ENCODE results near the gene BANF2. TPM values are rescaled to one million over a fixed set of nuclear protein-coding genes. Genes with fewer than 3 reads are reported as not detected.
"Not testable (repeated sequence)": the region's sequence is repeated elsewhere in the genome, so short reads cannot be mapped to it uniquely, and the experiment has no call there.

Gene BANF2
- polyA plus RNA-seq, 1 donor: not detected

DNA sequence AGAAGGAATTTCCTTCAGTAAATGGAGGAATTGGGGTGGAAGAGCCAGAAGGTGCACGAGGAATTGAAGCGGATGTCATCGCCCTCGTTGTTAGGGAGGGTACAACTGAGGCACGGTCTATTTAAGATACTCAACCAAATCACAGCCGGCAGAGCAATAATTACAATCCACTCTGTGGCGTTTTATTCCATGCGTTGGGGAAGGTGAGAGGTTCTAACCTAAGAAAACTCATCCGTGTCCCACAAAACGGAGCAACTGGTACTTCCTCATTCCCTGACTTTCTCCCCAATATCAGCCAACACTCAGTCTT, 16.9 kb upstream of the BANF2 start:
- DNase-seq (ENCODE audit: low read depth): no peak

DNA sequence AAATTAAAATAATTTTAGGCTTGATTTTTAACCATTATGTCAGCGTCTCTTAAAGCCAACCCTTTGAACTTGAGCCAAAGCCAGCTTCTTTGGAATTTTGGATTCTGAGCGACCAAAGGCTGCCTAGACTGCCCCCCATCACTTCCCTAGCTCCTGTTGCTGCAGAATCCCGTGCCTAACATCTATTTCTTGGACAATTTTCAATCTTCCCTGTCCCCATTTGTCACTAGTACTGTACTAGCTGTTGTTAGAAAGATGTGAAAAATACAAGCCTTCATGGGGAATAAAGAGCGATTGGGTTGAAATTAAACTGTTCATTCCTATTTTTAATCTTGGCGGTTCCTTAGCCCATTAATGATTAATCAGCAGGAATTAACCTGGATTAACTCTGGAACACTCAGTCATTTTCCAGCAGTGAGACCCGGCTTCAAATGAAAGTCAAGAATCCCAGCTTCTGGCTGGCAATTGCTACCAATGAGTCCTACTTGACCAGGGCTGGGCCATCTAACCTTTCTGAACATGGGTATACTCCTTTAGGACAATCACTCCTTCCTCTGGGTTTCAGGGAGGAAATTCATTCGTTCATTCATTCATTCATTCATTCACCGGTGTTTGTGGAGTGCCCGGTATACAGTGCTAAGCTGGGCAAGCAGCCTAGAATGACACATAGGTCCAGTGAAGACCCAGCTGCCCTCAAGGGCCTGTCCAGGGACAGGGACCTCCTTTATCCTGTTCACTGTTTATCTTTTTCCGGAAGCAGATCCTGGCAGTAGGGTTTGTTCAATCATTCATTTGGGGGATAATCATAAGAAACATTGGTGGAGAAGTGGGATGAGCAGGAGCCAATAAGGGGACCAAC, 16.3 kb upstream of the BANF2 start:
- no peak for DNase-seq (ENCODE audit: low read depth)

DNA sequence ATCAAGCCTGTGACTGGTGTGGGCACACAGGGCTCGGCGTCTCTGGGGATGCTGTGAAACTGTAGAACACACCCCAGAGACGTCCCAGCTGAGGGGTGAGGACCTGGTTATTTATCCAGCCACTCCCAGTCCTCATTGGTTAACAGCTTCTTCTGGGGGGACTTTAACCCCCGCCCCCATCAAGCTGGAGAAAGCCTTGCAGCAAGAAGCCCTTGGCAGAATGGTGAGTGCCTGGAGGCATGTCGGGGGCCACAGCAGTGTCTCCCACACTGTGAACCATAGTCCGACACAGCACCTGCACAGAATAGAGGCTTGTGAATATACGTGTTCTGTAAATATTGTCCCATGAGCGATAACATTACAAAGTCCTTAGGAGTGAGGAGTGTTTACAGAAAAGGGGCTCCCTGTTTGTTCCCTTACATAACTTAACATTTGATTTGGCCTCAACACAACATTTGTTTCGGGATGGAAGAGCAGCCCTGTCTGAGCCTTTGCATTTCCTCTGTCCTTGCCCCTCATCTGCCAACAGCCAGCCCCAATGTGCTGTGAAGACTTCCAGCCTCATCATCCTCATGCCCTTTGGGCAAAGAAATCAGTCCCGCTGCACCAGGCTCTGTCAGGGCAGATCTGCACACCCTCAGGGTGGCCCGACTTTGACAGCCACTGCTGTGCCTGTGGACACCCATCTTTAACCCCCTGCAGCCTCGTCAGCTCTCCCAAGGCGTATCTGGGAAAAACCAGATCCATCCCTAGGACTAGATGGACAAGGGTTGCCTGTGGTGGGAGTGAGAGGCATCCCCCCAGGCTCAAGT, 15.5 kb upstream of the BANF2 start:
- no peak for DNase-seq (ENCODE audit: low read depth)

DNA sequence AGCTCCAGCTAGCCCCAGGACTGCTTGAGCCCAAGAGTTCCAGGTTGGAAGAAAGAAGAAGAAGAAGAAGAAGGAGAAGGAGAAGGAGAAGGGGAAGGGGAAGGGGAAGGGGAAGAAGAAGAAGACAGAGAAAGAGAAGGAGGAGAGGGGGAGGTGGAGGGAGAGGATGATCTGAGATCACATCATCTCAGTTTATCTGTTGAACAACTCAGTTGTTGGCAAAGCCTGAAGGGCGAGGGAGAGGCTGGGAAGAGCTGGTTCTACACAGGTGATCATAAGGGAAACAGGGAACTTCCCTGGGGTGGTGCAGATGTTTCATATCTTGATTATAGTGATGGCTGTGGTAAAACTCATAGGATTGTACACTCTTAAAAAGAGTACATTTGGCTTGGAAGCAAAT, 14.6 kb upstream of the BANF2 start:
- no peak for DNase-seq (ENCODE audit: low read depth)

DNA sequence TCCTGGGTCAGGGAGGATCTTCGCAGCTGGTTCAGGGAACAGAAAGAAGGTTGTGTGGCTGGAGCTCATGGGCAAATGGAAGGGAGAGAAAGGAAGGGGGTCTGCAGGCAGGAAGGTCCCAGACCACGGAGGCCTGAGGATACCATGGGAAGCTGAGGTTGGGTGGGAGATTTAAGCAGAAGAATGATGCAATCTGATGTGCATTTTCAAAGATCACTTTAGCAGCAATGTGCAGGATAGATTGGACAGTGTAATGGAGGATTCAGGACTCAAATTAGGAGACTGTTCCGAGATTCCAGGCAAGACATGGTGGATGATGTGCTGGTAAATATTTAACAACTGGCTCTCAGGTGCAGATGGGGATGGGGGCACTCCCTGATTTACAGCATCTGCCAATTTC, 12.0 kb upstream of the BANF2 start:
- no peak for DNase-seq (ENCODE audit: low read depth)

DNA sequence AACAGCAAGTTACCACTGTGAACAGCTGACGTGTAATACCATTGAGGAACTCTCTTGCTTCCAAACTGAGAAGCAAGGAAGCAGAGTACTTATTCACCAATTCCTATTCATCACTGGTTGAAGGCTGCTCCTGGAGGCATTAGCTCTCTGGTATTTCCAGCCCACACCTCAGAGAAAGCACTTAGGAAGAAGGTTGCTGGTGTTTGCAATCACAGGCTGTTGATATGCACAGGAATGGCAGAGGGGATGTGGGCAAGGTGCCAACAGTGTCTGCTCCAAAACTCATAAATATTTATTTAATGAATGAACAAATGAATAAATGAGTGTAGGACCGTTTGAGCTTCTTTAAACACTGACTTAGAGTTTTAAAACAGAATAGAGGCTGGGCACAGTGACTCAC, 10.8 kb upstream of the BANF2 start:
- no peak for DNase-seq (ENCODE audit: low read depth)

DNA sequence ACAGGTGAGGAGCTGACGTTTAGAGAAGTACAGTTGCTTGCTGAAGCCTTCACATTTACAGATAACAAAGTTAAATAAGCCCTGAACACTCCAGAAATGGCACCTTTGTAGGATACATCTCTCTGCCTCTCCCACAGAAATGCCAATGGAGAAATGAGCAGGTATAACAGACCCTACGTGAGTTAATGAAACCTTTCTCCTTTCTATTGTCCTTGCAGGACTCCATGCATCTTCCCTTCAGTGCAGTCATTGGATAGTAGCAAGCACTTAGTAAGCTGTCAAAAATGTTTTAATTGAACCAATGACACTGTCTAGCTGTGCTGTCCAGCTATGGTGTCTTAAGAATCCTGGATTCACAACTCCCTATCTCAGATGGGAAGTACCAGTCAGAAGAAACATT, 9.6 kb upstream of the BANF2 start:
- DNase-seq (ENCODE audit: low read depth): no peak

DNA sequence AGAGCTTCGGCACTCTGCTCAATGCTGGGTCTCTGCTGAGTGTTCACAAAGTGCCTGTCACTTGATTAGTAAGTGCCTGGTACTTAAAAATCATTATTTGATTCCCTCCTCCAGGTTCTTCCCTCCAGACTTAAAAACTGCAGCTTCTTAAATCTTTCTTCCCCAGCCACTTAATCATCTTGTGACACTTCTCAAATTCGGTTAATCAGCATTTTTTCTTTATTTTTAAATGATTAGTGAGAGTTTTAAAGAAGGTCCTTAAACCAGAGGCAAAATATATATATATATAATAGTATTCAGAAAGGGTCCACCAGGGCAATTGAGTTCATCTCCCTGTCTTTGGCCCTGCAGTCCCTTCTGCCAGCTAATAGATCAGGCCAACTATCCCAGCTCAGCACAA, 8.0 kb upstream of the BANF2 start:
- DNase-seq (ENCODE audit: low read depth): no peak

DNA sequence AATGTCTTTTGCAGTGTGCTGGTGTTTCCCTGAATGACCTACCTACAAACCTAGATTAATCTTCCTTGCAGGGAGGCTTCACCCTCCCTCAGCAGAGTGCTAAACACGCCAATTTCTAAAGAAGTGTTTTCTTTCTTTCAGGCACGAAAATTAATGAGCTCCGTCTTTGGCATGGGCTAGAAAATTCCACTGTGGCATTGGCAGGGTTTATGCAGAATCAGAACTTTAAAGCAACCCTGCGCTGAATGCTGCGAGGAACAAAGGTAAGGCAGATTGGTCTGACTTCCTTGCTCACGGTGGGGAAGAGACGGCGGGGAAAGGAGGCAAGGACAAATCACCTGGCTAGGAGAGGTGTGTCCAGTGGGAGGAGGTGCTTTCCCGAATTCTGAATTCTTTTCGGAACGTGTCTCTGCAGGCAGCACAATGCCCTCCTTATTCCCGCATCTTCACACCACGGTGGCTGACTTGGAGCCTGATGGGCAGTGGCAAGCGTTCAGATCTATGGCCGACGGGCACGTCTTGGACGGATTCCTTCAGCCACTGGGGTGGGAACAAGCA, 6.2 kb upstream of the BANF2 start:
- no peak for DNase-seq (ENCODE audit: low read depth)

DNA sequence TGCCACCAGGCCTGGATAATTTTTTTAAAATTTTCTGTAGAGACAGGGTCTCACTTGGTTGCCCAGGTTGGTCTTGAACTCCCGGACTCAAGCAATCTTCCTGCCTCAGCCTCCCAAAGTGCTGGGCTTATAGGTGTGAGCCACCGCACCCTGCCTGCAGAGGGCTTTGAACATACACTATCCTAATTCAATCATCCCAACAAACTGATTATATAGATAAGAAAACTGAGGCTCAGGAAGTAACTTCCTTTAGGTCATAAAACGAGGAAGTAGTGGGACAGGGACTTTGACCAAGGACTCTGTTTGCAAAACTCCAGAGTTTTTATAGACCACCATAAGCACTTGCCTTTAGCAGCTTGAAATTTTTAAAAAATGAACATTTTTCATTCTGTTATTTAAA, 5.0 kb upstream of the BANF2 start:
- no peak for DNase-seq (ENCODE audit: low read depth)

DNA sequence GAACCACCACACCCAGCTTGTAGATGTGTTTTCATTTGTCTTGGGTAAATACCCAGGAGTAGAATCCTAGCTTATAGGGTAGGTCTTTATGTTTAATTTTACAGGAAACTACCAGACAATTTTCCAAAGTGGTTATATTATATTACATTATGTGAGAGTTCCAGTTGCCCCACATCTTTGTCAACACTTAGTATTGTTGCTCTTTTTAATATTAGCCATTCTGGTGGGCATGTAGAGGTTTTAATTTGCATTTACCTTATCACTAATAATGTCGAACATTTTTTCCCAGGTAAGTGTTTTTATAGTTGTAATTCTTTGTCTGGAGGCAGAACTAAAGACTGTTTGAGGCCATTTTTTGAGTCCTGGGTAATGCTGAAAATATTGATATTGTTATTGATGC, 3.5 kb upstream of the BANF2 start:
- DNase-seq (ENCODE audit: low read depth): no peak

DNA sequence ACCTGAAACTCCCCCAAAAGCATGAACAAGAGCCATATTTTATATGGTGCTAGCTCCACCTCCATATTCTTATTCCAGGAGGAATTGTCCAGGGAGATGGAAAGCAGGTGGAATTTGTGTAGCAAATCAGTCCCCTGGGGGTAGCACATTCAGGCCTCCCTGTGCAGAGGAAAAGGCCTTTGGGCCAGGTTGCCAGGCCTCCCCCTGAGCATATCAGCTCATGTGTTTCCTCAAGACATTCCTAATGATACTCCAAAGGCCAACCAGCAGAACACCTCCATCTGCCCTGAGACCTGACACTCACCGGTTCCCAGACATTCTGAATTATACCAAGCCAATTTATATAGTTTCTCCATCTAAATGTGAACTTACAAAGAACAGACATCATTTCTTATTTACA, 2.6 kb upstream of the BANF2 start:
- DNase-seq (ENCODE audit: low read depth): no peak

DNA sequence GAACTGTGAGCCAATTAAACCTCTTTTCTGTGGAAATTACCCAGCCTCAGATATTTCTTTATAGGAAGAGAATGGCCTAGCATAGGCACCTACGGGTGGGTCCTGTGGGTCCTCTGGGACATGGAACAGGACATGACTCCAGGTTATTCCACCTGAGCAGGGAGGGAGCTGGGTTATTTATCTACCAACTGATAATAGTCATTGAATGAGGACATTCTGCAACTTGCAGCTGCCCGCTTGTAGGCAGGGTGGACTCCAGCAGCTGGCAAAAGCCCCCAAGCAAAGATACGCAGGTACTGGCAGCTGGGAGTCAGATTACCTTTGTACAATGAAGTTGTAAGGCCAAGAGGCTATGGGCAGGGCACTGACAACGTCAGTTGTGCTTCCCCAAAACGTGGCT, 1.4 kb upstream of the BANF2 start:
- no peak for DNase-seq (ENCODE audit: low read depth)

DNA sequence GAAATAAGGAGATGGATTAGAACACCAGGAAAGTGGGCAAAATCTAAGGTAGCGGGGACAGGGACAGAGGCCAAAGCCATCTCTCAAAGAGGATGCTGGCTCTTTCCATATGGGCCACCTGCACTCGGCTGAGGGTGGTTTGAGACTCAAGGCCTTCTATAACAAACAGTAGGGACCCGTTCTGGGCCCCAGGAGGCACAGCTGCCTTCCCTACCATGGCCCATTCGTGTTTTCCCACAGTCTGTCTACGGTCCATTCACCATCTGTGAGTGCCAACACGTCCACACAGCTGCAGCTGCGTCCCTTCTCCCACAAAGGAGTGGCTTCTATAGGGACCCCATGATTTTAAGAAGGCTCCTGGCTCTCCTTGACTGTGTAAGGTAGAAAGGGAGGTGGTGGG, 871 bp downstream of the BANF2 start:
- DNase-seq (ENCODE audit: low read depth): no peak

DNA sequence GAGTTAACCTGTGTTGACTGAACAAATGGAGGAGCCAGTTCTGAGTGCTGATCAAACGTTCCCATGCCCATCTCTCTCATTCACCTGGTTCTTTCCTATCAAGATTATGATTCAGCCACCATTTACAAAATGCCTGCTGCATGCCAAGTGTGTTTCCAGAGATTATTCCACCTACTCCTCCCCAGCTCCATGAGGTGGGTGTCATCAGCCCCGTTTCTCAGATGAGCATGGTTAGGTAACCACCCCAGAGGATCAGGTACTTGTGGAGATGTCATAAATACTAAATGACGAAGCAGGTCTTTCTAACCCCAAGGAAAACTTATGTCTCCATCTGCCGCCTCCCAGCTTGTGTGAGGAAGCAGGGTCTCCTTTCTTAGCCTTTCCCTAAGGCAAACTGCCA, 2.1 kb downstream of the BANF2 start:
- DNase-seq (ENCODE audit: low read depth): no peak

DNA sequence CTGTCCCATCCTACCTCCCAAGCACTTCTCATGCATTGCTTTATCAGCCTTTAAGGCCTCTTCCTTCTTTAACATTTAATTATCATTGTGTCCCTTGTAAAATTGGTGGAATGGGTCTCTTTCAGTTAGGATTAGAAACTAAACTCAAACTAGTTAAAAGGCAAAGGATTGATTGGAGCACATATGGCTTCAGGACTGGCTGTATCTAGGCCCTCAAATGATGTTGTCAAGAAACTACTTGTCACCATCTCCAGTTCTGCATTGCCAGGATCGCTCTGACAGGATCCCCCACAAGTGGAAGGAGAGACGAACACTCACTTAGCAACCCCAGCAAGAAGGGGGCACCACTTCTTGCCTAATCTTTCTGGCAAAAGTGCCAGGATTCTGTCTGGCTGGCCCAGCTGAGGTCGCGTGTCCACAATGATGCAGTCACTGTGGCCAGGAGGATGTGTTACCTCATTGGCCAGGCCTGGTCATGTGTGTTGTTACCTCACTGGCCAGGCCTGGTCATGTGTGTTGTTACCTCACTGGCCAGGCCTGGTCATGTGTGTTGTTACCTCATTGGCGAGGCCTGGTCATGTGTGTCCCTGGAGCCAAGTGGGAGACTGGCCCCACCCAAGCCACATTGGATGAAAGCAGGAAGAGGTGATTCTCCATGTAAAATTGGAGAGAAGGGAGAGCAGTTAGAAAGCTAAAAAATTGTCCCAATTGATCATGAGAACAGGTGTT, 5.0 kb downstream of the BANF2 start:
- no peak for DNase-seq (ENCODE audit: low read depth)

DNA sequence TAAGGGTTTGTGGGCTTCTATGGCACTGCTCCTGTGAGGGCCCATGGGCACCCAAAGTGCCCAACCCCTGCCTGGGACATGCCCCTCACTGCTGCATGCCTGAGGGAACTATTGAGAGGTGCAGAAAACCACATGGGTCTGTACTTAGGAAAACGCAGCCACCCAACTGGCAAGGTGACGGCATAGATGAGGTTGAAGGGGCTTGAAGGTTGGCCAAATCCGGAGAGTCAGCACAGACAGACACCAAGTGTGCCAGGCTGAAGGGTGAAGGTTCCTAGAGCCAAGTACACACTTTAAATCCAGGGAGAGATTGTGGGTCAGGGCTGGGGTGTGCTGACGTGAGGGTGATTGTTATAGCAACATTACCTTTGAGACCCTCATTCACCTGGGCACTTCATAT, 6.2 kb downstream of the BANF2 start:
- DNase-seq (ENCODE audit: low read depth): no peak

DNA sequence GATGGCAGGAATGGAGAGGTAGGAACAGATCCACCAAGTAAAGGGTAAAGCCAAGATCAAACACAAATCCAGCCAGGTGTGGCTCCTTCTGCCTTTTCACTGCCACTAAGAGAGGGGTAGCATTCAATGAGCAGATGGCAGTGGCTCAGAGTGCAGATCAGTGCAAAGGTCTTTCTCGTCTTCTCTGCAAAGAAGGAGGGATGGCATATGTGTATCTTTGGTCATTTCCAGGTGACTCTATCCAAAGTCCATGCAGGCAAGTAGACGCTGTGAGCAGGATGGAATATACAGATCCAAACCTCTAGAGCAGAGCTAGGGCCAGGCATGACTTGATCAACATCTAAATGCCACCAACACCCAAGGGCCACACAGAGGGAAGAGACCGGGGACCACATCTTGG, 6.9 kb downstream of the BANF2 start:
- DNase-seq (ENCODE audit: low read depth): no peak

DNA sequence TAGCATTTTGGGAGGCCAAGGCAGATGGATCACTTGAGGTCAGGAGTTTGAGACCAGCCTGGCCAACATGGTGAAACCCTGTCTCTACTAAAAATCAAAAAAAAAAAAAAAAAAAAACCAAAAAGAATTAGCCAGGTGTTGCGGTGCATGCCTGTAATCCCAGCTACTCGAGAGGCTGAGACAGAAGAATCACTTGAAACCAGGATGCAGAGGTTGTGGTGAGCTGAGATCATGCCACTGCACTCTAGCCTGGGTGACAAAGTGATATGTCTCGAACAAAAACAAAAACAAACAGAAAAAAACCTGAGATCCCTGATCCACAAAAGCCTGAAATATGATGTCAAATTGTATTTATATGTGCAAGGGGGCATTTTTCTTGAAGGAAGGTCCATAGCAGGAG, 8.2 kb downstream of the BANF2 start:
- DNase-seq (ENCODE audit: low read depth): not testable (repeated sequence)

DNA sequence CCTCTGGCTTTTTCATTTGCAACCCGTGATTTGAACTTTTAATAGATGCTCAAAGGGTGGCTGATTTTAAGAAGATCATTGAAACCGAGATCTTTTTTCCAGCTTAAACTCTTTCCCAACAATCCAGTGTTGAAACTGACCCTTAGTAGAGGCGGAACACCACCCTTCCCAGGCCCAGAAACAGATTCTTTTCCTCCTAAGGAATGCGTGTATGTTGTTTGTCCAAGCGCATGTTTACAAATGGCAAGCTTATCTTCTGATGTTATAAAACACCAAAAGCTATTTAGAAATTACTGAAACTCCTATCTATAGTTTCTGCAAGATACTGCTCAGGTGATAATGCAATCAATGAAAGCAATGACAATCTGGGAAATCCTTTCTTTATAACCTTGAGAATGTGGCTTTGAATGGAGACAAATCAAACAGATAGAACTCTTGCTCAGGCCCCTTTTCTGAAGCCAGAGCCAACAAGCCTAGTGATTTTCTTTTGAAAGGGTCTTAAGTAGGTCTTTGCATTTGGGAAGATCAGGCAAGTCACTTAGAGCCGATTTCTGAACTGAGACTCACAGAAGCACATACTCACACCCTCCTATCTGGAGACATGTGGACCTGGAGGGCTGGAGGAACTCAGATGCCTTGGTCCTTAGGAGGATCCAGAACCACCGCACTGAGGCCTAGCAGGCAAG, 9.1 kb downstream of the BANF2 start:
- DNase-seq (ENCODE audit: low read depth): no peak

DNA sequence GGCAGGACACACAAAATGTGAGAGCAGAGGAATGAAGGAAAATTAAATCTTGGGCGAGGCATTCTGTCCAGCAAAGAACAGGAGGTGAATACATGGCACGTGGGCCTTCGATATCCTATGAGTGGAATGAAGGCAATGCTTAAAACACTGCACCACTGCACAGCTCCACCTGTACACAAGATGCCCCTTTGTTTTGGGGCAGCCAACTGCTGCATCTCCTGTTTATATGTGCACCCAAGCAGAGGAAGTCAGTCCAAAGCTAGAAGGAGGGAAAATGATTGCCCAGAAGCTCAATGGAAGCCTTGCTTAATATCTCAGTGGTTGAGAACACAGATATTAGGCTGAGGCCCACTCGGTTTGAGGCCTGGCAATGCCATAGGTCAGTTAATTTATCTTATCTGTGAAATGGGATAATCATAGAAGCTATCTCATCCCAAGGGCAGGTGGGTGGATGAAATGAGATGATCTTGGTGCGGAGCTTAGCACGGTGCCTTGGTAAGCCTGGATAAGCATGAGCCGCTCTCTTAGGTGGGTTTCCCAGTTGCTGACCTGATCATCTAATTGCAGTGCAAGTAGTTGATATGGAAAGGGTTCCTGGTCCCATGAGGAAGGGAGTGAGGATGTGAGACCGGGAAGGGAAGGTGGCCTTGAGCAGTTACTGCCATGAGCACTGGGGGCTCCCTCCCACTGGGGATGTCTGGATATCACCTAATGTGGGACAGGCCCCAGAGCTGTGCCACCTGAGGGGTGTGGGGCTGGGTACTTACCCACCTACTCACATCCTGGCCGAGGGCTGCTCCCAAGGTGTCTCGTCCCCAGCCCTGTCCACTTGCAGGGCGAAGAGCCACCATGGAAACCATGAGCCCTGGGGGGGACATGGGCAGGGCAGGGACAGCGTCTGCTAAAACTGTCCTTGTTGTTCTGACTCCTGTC, 9.9 kb downstream of the BANF2 start:
- no peak for DNase-seq (ENCODE audit: low read depth)

Data from forelimb muscle (tissue), 1 donor.